Measurements from ENCODE around the gene GNG11. TPM values are rescaled to one million over a fixed set of nuclear protein-coding genes. Genes with fewer than 3 reads are reported as not detected.

The GNG11 gene
- total RNA-seq, 1 experiment from 2014 or later, result not detected

DNA sequence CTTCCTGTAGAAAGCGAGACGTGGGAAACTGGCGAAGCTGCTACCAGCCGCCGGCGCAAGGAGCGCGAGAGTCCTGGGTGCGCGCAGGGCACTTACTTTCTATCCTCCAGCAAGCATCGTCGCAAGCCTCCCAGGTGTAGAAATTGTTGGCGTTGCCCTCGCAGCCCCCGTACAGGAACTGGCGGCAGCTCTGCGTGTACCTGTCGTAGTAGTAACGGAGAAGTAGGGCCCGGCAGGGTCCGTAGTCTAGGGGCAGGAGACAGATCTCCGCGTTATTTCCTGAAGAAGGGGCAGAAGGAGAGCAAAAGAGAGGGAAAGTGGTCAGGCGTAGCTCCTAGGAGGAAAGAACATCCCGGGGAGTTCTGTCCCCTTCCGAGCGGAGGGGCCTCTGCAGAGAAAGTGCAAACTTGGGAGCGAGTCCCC, 31.5 kb upstream of the GNG11 start:
- Histone ChIP-seq H3K9me3 (no peaks in the 10 kb centered on the region), H3K4me1 (no peaks in the 10 kb centered on the region), H3K27me3 (replicated peaks; ENCODE audit: control insufficient read depth, insufficient read depth, low read length) (no peaks in the 10 kb centered on the region), H3K36me3 (ENCODE audit: control insufficient read depth, insufficient read depth, low read length) (no peaks in the 10 kb centered on the region), H3K4me3 (ENCODE audit: low read depth, low read length) (no peak overlapping the region)
- H3K27me3 Mint-ChIP-seq (ENCODE audit: insufficient read depth, unreplicated experiment), result peaks cover 12% of the 10 kb centered on the region
- CTCF ChIA-PET, result no interaction called here
- H3K4me3 Mint-ChIP-seq (ENCODE audit: unreplicated experiment), result no peak overlapping the region
- no peak for DNase-seq
- no peak overlapping the region for H3K27ac Mint-ChIP-seq (ENCODE audit: unreplicated experiment)
- no peaks in the 10 kb centered on the region for H3K36me3 Mint-ChIP-seq (ENCODE audit: insufficient read depth, unreplicated experiment)
- no peaks in the 10 kb centered on the region for H3K4me1 Mint-ChIP-seq (ENCODE audit: low read depth, unreplicated experiment)
- POLR2A ChIA-PET, result no interaction called here
- BruUV-seq (replicated peaks), result no TSS peak
- intact Hi-C loops (cut with micrococcal nuclease; ENCODE audit: unreplicated experiment), result no loop called here
- no peak for TF ChIP-seq CTCF (IDR thresholded peaks at IDR 0.05; ENCODE audit: insufficient read depth in 1 of 2, low read depth in 1 of 2, low read length in 1 of 2, severe bottlenecking in 1 of 2, unreplicated experiment in 1 of 2)
- no peaks in the 10 kb centered on the region for H3K9me3 Mint-ChIP-seq (ENCODE audit: unreplicated experiment)

DNA sequence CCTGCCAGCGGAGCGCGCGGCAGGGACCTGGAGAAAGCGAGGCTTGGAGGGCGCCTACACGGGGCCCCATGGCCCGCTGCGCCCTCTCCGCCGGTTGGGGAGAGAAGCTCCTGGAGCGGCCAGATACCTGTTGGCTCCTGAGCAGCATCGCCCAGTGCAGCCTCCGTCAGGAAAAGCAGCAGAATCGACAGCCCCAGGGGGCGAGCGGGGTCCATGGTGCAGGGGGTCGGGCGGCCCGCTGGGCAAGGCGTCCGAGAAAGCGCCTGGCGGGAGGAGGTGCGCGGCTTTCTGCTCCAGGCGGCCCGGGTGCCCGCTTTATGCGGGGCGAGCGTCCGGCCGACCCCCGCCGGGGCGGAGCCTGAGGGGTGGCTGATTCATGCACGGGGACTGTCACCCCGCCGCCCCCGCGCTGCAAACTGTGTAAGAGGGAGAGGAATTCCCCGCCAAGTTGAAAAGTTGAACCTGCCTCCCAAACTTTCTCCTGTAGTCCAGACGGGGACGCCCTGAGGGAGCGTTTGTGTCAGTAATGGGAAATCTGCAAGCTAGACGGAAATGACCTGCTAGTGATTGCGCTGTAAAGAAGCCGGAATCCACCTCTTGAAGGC, 31.0 kb upstream of the GNG11 start, which contains the start of gene TFPI2:
Gene TFPI2, minus strand, starts transcription at position 290 of the 605 bp plus-strand sequence. Its CDS starts 75 bp downstream, at position 215.
- Mint-ChIP-seq H3K4me3 (ENCODE audit: unreplicated experiment) (no peak within 1 kb of the TSS), H3K36me3 (ENCODE audit: insufficient read depth, unreplicated experiment) (no peaks in the 10 kb centered on the region), H3K27ac (ENCODE audit: unreplicated experiment) (no peak within 1 kb of the TSS), H3K9me3 (ENCODE audit: unreplicated experiment) (no peaks in the 10 kb centered on the region), H3K27me3 (ENCODE audit: insufficient read depth, unreplicated experiment) (peaks cover 12% of the 10 kb centered on the region), H3K4me1 (ENCODE audit: low read depth, unreplicated experiment) (no peaks in the 10 kb centered on the region)
- Histone ChIP-seq H3K4me3 (ENCODE audit: low read depth, low read length) (no peak within 1 kb of the TSS), H3K4me1 (no peaks in the 10 kb centered on the region), H3K9me3 (no peaks in the 10 kb centered on the region), H3K36me3 (ENCODE audit: control insufficient read depth, insufficient read depth, low read length) (no peaks in the 10 kb centered on the region), H3K27me3 (replicated peaks; ENCODE audit: control insufficient read depth, insufficient read depth, low read length) (no peaks in the 10 kb centered on the region)
- DNase-seq, result no peak
- no TSS peak for BruUV-seq (replicated peaks)
- ChIA-PET CTCF (no interaction called here), POLR2A (no interaction called here)
- intact Hi-C loops (cut with micrococcal nuclease; ENCODE audit: unreplicated experiment), result no loop called here
- TF ChIP-seq CTCF (IDR thresholded peaks at IDR 0.05; ENCODE audit: insufficient read depth in 1 of 2, low read depth in 1 of 2, low read length in 1 of 2, severe bottlenecking in 1 of 2, unreplicated experiment in 1 of 2), result no peak

GRCh38 chr7:93894426-93894825, 27.1 kb upstream of the GNG11 start:
- H3K9me3 Mint-ChIP-seq (ENCODE audit: unreplicated experiment), result no peaks in the 10 kb centered on the region
- H3K4me1 Mint-ChIP-seq (ENCODE audit: low read depth, unreplicated experiment), result peaks cover 6% of the 10 kb centered on the region
- CTCF ChIA-PET, result no interaction called here
- no peaks in the 10 kb centered on the region for H3K9me3 ChIP-seq
- H3K36me3 ChIP-seq (ENCODE audit: control insufficient read depth, insufficient read depth, low read length), result no peaks in the 10 kb centered on the region
- H3K4me3 ChIP-seq (ENCODE audit: low read depth, low read length), result no peak overlapping the region
- TF ChIP-seq CTCF (IDR thresholded peaks at IDR 0.05; ENCODE audit: insufficient read depth in 1 of 2, low read depth in 1 of 2, low read length in 1 of 2, severe bottlenecking in 1 of 2, unreplicated experiment in 1 of 2), result no peak
- no peak overlapping the region for H3K4me3 Mint-ChIP-seq (ENCODE audit: unreplicated experiment)
- no peak for DNase-seq
- H3K4me1 ChIP-seq, result peaks cover 10% of the 10 kb centered on the region
- intact Hi-C loops (cut with micrococcal nuclease; ENCODE audit: unreplicated experiment), result no loop called here
- peaks cover 7% of the 10 kb centered on the region for H3K27me3 Mint-ChIP-seq (ENCODE audit: insufficient read depth, unreplicated experiment)
- no peaks in the 10 kb centered on the region for H3K36me3 Mint-ChIP-seq (ENCODE audit: insufficient read depth, unreplicated experiment)
- no TSS peak for BruUV-seq (replicated peaks)
- POLR2A ChIA-PET, result no interaction called here
- H3K27ac Mint-ChIP-seq (ENCODE audit: unreplicated experiment), result no peak overlapping the region
- H3K27me3 ChIP-seq (replicated peaks; ENCODE audit: control insufficient read depth, insufficient read depth, low read length), result no peaks in the 10 kb centered on the region
